ENCODE measurements around the gene CCDC85C. TPM values are rescaled to one million over a fixed set of nuclear protein-coding genes. Genes with fewer than 3 reads are reported as not detected.
"Not testable (repeated sequence)": the region's sequence is repeated elsewhere in the genome, so short reads cannot be mapped to it uniquely, and the experiment has no call there.

CCDC85C gene
- total RNA-seq, 1 donor from 2014 or later, result 82.2 TPM

DNA sequence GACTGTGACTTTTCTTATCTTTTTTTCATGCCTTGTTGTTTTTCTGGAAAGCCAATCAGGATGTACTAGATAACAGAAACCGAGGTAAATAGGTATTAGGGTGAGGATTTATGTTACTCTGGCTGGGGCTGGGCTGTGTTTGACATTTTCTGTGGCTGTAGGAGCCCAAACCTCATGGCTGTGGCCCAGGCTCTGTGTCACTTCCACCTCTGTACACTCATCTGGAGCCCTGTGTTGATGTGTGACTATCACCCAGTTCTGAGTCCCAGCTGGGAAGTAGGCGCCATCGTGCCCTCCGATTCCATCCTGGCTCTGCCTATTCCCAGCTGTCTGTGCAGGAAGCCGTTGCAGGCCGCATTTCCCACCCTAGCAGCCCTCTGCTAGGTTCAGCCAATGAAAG lies 39.3 kb upstream of the CCDC85C start:
- DNase-seq (ENCODE audit: low spot score in 2 of 2, unreplicated experiment in 2 of 2), result no peak
- Mint-ChIP-seq H3K27me3 (ENCODE audit: low read depth) (peaks cover 10% of the 10 kb centered on the region), H3K4me3 (no peak overlapping the region), H3K9me3 (no peaks in the 10 kb centered on the region), H3K27ac (no peak overlapping the region), H3K4me1 (no peaks in the 10 kb centered on the region), H3K36me3 (no peaks in the 10 kb centered on the region)
- TF ChIP-seq, protein P1, sequence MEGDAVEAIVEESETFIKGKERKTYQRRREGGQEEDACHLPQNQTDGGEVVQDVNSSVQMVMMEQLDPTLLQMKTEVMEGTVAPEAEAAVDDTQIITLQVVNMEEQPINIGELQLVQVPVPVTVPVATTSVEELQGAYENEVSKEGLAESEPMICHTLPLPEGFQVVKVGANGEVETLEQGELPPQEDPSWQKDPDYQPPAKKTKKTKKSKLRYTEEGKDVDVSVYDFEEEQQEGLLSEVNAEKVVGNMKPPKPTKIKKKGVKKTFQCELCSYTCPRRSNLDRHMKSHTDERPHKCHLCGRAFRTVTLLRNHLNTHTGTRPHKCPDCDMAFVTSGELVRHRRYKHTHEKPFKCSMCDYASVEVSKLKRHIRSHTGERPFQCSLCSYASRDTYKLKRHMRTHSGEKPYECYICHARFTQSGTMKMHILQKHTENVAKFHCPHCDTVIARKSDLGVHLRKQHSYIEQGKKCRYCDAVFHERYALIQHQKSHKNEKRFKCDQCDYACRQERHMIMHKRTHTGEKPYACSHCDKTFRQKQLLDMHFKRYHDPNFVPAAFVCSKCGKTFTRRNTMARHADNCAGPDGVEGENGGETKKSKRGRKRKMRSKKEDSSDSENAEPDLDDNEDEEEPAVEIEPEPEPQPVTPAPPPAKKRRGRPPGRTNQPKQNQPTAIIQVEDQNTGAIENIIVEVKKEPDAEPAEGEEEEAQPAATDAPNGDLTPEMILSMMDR (IDR thresholded peaks at IDR 0.05; ENCODE audit: unreplicated experiment), result no peak

DNA sequence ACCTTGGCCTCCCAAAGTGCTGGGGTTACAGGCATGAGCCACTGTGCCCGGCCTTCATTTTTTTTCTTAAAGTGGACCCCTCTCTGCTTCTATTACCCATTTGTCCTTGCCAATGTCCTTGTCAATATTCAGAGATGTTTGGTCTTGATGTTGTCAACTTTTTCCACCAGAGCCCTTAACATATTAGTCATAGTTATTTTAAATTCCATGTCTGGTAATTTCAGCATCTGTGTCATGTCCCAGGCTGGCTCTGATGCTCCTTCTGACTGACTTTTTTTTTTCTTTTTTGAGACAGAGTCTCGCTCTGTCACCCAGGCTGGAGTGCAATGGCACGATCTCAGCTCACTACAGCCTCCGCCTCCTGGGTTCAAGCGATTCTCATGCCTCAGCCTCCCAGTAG lies 38.8 kb upstream of the CCDC85C start:
- not testable (repeated sequence) for H3K27me3 Mint-ChIP-seq (ENCODE audit: low read depth); H3K4me3 Mint-ChIP-seq; H3K27ac Mint-ChIP-seq; H3K4me1 Mint-ChIP-seq; H3K36me3 Mint-ChIP-seq; H3K9me3 Mint-ChIP-seq; DNase-seq (ENCODE audit: low spot score in 2 of 2, unreplicated experiment in 2 of 2)

DNA sequence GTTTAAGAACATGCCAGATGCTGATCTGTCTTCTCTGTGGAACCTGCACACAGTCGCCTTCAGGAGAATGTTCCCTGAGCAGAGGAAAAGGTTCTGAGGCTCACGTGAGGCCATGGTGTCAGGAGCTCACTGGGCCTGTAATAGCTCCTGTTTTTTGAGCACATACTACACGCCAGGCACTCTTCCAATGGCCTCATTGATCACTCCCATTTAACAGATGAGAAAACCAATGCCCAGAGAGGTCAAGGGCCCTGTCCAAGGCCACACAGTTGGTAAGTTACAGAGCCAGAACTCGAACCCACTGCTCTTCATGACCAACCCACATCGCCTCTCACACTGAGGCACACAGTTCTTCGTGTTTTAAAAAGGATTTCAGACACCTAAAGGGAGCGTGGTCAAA lies 33.6 kb upstream of the CCDC85C start:
- Mint-ChIP-seq H3K4me3 (no peak overlapping the region), H3K9me3 (no peaks in the 10 kb centered on the region), H3K4me1 (peaks cover 6% of the 10 kb centered on the region), H3K27me3 (ENCODE audit: low read depth) (no peaks in the 10 kb centered on the region), H3K27ac (no peak overlapping the region), H3K36me3 (no peaks in the 10 kb centered on the region)
- TF ChIP-seq, protein P1 (IDR thresholded peaks at IDR 0.05; ENCODE audit: unreplicated experiment), result no peak
- DNase-seq (ENCODE audit: low spot score in 2 of 2, unreplicated experiment in 2 of 2), result no peak

DNA sequence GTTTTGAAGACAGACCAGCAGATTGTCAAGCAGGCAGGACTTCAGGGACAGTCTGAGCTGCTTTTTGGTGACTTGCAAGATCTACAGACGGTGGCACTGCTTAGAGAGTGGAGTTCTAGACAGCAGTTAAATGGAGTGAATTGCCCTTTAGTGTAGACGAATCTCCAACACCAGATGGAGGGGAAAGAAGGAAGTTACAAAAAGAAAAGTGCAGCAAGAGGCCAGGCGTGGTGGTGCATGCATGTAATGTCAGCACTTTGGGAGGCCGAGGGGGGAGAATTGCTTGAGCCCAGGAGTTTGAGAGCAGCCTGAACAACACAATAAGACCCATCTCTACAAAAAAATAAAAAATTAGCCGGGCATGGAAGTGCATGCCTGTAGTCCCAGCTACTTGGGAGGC lies 32.5 kb upstream of the CCDC85C start:
- Mint-ChIP-seq H3K27ac (no peak overlapping the region), H3K27me3 (ENCODE audit: low read depth) (no peaks in the 10 kb centered on the region), H3K4me3 (no peak overlapping the region), H3K36me3 (no peaks in the 10 kb centered on the region), H3K4me1 (peaks cover 9% of the 10 kb centered on the region), H3K9me3 (no peaks in the 10 kb centered on the region)
- no peak for DNase-seq (ENCODE audit: low spot score in 2 of 2, unreplicated experiment in 2 of 2)
- TF ChIP-seq, protein P1 (IDR thresholded peaks at IDR 0.05; ENCODE audit: unreplicated experiment), result no peak

DNA sequence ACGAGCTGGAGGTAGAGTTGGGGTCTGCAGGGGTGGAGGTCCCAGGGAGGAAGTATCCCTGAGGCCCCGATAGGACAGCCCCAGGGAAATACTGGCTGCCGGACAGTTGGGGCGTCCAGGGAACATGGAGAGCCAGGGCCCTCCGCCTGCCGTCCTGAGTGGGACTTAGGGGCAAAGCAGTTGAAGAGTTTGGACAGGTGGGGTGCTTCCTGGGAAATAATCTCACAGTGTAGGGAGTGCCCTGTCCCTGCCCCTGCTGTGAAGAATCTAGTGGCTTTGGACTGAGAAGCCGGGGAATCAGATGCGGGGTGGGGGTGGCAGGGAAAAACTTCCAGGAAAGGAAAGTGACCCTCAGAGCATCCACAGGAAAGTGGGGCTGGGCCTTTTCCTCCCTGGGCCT lies 31.1 kb upstream of the CCDC85C start:
- H3K27me3 Mint-ChIP-seq (ENCODE audit: low read depth), result no peaks in the 10 kb centered on the region
- DNase-seq (ENCODE audit: low spot score in 2 of 2, unreplicated experiment in 2 of 2), result no peak
- H3K4me1 Mint-ChIP-seq, result peaks cover 9% of the 10 kb centered on the region
- H3K4me3 Mint-ChIP-seq, result no peak overlapping the region
- TF ChIP-seq, protein P1 (IDR thresholded peaks at IDR 0.05; ENCODE audit: unreplicated experiment), result no peak
- H3K36me3 Mint-ChIP-seq, result no peaks in the 10 kb centered on the region
- no peak overlapping the region for H3K27ac Mint-ChIP-seq
- no peaks in the 10 kb centered on the region for H3K9me3 Mint-ChIP-seq

DNA sequence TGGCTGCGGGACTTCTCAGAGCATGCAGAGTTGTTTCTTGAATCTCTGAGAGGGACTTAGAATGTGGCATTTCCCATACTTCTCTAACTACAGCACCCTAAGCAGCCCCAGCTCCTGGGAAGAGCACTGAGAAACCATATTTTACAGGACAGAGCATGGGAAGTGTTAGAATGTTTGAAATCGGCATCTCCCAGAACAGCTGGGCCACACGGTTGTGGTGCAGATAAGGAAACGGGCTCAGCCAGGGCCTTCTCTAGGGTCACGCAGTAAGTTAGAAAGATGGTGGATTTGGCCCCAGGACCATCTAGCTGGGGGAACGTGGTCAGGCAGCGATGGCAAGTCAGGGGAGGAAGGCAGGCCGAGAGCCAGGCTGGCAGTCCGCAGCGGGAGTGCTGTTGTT lies 30.4 kb upstream of the CCDC85C start:
- H3K27ac Mint-ChIP-seq, result no peak overlapping the region
- no peaks in the 10 kb centered on the region for H3K27me3 Mint-ChIP-seq (ENCODE audit: low read depth)
- peaks cover 9% of the 10 kb centered on the region for H3K4me1 Mint-ChIP-seq
- TF ChIP-seq, protein P1 (IDR thresholded peaks at IDR 0.05; ENCODE audit: unreplicated experiment), result no peak
- no peaks in the 10 kb centered on the region for H3K9me3 Mint-ChIP-seq
- no peak for DNase-seq (ENCODE audit: low spot score in 2 of 2, unreplicated experiment in 2 of 2)
- H3K36me3 Mint-ChIP-seq, result no peaks in the 10 kb centered on the region
- H3K4me3 Mint-ChIP-seq, result no peak overlapping the region

Measured in mesothelial cell of epicardium (in vitro differentiated cells).